KG1 (cell line): ENCODE data around the gene TUBB6.

Experiments used
- DNase-seq: peaks from one replicate; lab custom pipeline; 2025; lab: John Stamatoyannopoulos, UW

TUBB6 gene

GRCh38 chr18:12338382-12338781 is 30.3 kb downstream of the TUBB6 start:
- DNase-seq = no peak

- DNase-seq = no peak
These were observed 33.1 kb downstream of the TUBB6 start for GRCh38 chr18:12340945-12341660.

GRCh38 chr18:12342661-12343060 is 34.6 kb downstream of the TUBB6 start:
- DNase-seq = no peak

GRCh38 chr18:12345491-12346239 is 37.6 kb downstream of the TUBB6 start:
- no peak for DNase-seq

GRCh38 chr18:12346240-12346565 is 38.2 kb downstream of the TUBB6 start:
- DNase-seq = no peak

- DNase-seq = no peak
These were observed 39.9 kb downstream of the TUBB6 start for GRCh38 chr18:12347895-12348294.

GRCh38 chr18:12352188-12352587 is 44.1 kb downstream of the TUBB6 start:
- DNase-seq = no peak

- no peak for DNase-seq
These were observed 51.5 kb downstream of the TUBB6 start for GRCh38 chr18:12359515-12359927.

GRCh38 chr18:12361770-12362378 is 53.8 kb downstream of the TUBB6 start:
- no peak for DNase-seq

GRCh38 chr18:12362473-12363174 is 54.6 kb downstream of the TUBB6 start:
- DNase-seq = no peak

- DNase-seq = no peak
These were observed 58.3 kb downstream of the TUBB6 start for GRCh38 chr18:12366379-12366778.

GRCh38 chr18:12366784-12367183 is 58.7 kb downstream of the TUBB6 start:
- DNase-seq = no peak

- DNase-seq = no peak
These were observed 61.2 kb downstream of the TUBB6 start for GRCh38 chr18:12369211-12369610.

- no peak for DNase-seq
These were observed 63.5 kb downstream of the TUBB6 start for GRCh38 chr18:12371590-12371989.

GRCh38 chr18:12372406-12372805 is 64.4 kb downstream of the TUBB6 start:
- DNase-seq = no peak

- no peak for DNase-seq
These were observed 65.2 kb downstream of the TUBB6 start for GRCh38 chr18:12373116-12373770.

- DNase-seq = no peak
These were observed 65.7 kb downstream of the TUBB6 start for GRCh38 chr18:12373771-12374116.

- DNase-seq = no peak
These were observed 66.4 kb downstream of the TUBB6 start for GRCh38 chr18:12374401-12374800.
